Liver (tissue), 9 donors: ENCODE results near the gene CARD19. TPM values are rescaled to one million over a fixed set of nuclear protein-coding genes. Genes with fewer than 3 reads are reported as not detected.

Experiments
- DNase-seq: peaks from one replicate; pipeline ENCODE4 v3.0.0-alpha.2; 2017; ENCODE audit warnings: low spot score
- H3K27ac ChIP-seq, 2 donors: one replicate each; pipeline ENCODE4 v1.7.0; 2013; ENCODE audit warnings: inconsistent platforms in 2 of 2, low read length in 2 of 2, control low read depth in 1 of 2, low read depth in 1 of 2, mild to moderate bottlenecking in 1 of 2
- H3K27me3 ChIP-seq, 4 donors: one replicate each; pipeline versions ENCODE4 v1.6.1 to v1.7.0; 2013; ENCODE audit warnings: low read length in 3 of 4, inconsistent platforms in 1 of 4, mild to moderate bottlenecking in 1 of 4, moderate library complexity in 1 of 4; ENCODE audit not compliant: control insufficient read depth in 4 of 4, insufficient read depth in 4 of 4
- H3K36me3 ChIP-seq, 4 donors: one replicate each; pipeline versions ENCODE4 v1.6.1 to v1.7.0; 2013; ENCODE audit warnings: low read length in 3 of 4, mild to moderate bottlenecking in 3 of 4, low read depth in 1 of 4, moderate library complexity in 1 of 4; ENCODE audit not compliant: control insufficient read depth in 4 of 4, insufficient read depth in 3 of 4
- H3K4me1 ChIP-seq, 4 donors: one replicate each; pipeline versions ENCODE4 v1.6.1 to v1.7.0; 2013; ENCODE audit warnings: low read length in 3 of 4, mild to moderate bottlenecking in 3 of 4, moderate library complexity in 1 of 4; ENCODE audit not compliant: control insufficient read depth in 4 of 4, insufficient read depth in 4 of 4
- H3K4me3 ChIP-seq, 3 donors: one replicate each; pipeline versions ENCODE4 v1.6.1 to v1.7.0; 2013; ENCODE audit warnings: low read length in 3 of 3, control low read depth in 1 of 3, low read depth in 1 of 3, mild to moderate bottlenecking in 1 of 3
- H3K9ac ChIP-seq, 2 donors: one replicate each; pipeline ENCODE4 v1.7.0; 2013; ENCODE audit warnings: low read length in 2 of 2, mild to moderate bottlenecking in 2 of 2, moderate library complexity in 2 of 2, control low read depth in 1 of 2, low read depth in 1 of 2
- H3K9me3 ChIP-seq, 4 donors: one replicate each; pipeline versions ENCODE4 v1.6.1 to v1.7.0; 2013; ENCODE audit warnings: low read length in 3 of 4; ENCODE audit not compliant: control insufficient read depth in 4 of 4
- ATF3 ChIP-seq: IDR thresholded peaks from 2 replicates; pipeline ENCODE4 v1.6.1; 2016; ENCODE audit warnings: antibody characterized with exemption
- CTCF ChIP-seq: fragments of 150-350 bp; IDR thresholded peaks from 2 replicates; pipeline ENCODE4 v1.5.1; 2017; ENCODE audit warnings: improper control_type of control experiment, low read depth, low read length; ENCODE audit not compliant: missing input control
- EGR1 ChIP-seq, 2 donors: IDR thresholded peaks; 2 replicates each; pipeline ENCODE4 v1.6.1; 2016 to 2018; ENCODE audit warnings: antibody characterized with exemption in 2 of 2, low read depth in 2 of 2
- FOXA1 ChIP-seq: IDR thresholded peaks from 2 replicates; pipeline ENCODE4 v1.6.1; 2016; ENCODE audit warnings: antibody characterized with exemption
- FOXA2 ChIP-seq: IDR thresholded peaks from 2 replicates; pipeline ENCODE4 v1.6.1; 2016; ENCODE audit warnings: antibody characterized with exemption
- GABPA ChIP-seq, 2 donors: IDR thresholded peaks in 1 of 2; conservative IDR thresholded peaks in 1 of 2; 2 replicates each; pipeline ENCODE4 v1.6.1; 2016; ENCODE audit warnings: antibody characterized with exemption in 2 of 2, mild to moderate bottlenecking in 1 of 2, moderate library complexity in 1 of 2
- HNF4A ChIP-seq, 2 donors: conservative IDR thresholded peaks; 2 replicates each; pipeline ENCODE4 v1.6.1; 2016; ENCODE audit warnings: antibody characterized with exemption in 2 of 2, mild to moderate bottlenecking in 2 of 2
- JUND ChIP-seq, 2 donors: IDR thresholded peaks; 2 replicates each; pipeline ENCODE4 v1.6.1; 2016; ENCODE audit warnings: antibody characterized with exemption in 2 of 2
- MAX ChIP-seq: IDR thresholded peaks from 2 replicates; pipeline ENCODE4 v1.6.1; 2016; ENCODE audit warnings: antibody characterized with exemption
- RAD21 ChIP-seq, 2 donors: IDR thresholded peaks; 2 replicates each; pipeline ENCODE4 v1.6.1; 2016; ENCODE audit warnings: antibody characterized with exemption in 2 of 2, mild to moderate bottlenecking in 2 of 2
- REST ChIP-seq: IDR thresholded peaks from 2 replicates; pipeline ENCODE4 v1.6.1; 2016; ENCODE audit warnings: antibody characterized with exemption, mild to moderate bottlenecking
- TAF1 ChIP-seq: conservative IDR thresholded peaks from 2 replicates; pipeline ENCODE4 v1.6.1; 2016; ENCODE audit warnings: antibody characterized with exemption, mild to moderate bottlenecking
- ZBTB33 ChIP-seq: IDR thresholded peaks from 2 replicates; pipeline ENCODE4 v1.6.1; 2016; ENCODE audit warnings: antibody characterized with exemption
- WGBS: extraction: QIAGEN DNeasy Blood & Tissue Kit; methylation state at CpG from one replicate; pipeline ENCODE4 v1.1.7; 2013; 5-methylcytosine and 5-hydroxymethylcytosine counted together
- polyA plus RNA-seq, 2 donors: library from polyadenylated mRNA; stranded (reverse) in 1 of 2; unstranded in 1 of 2; fragments of 200-250 nt in 1 of 2; fragments of >200 nt in 1 of 2; fragmentation: Nextera tagmentation in 1 of 2; extraction: Ambion mirVana in 1 of 2; gene quantifications; one replicate each; pipeline versions ENCODE4 v1.2.1 to v1.2.3, GENCODE V29; 2013 to 2015
- total RNA-seq, 2 donors: library from RNA; depleted of rRNA; stranded (reverse); fragments of >200 nt; gene quantifications; one replicate each; pipeline ENCODE4 v1.2.3, GENCODE V29; 2014
- donor health status: healthy.
- donor health status: healthy.
- donor health status: healthy.
- donor health status: healthy.
- donor health status: healthy.

Gene CARD19
- total and polyA plus RNA-seq, 4 donors: 13.0 to 18.2 (median 16.3) TPM

GRCh38 chr9:93117924-93118862 lies 22.2 kb downstream of the CARD19 start:
- no peaks in the 10 kb centered on the region for H3K27me3 ChIP-seq
- 95% methylated on average over 12 of the region's 12 CpGs for WGBS
- H3K9ac ChIP-seq: no peak overlapping the region
- no peak overlapping the region for H3K27ac ChIP-seq
- no peak for DNase-seq
- H3K4me1 ChIP-seq: peaks cover 0 to 23% (median 16%) of the 10 kb centered on the region in 4 donors
- no peak for TF ChIP-seq FOXA1
- H3K36me3 ChIP-seq: peaks cover 0 to 7% (median under 1%) of the 10 kb centered on the region in 4 donors
- no peaks in the 10 kb centered on the region for H3K9me3 ChIP-seq
- H3K4me3 ChIP-seq: no peak overlapping the region

GRCh38 chr9:93118863-93119702 lies 23.1 kb downstream of the CARD19 start:
- H3K27ac ChIP-seq: peak overlapping the region; percentile 83 to 84
- peaks cover 0 to 23% (median 16%) of the 10 kb centered on the region in 4 donors for H3K4me1 ChIP-seq
- H3K36me3 ChIP-seq: peaks cover 0 to 12% (median 8%) of the 10 kb centered on the region in 4 donors
- no peak for TF ChIP-seq CTCF
- TF ChIP-seq HNF4A (conservative IDR thresholded peaks at IDR 0.05): peak in 1 of 2 donors; percentile 17
- no peak for TF ChIP-seq GABPA (IDR thresholded peaks at IDR 0.05 in 1 of 2, conservative IDR thresholded peaks at IDR 0.05 in 1 of 2)
- no peaks in the 10 kb centered on the region for H3K27me3 ChIP-seq
- 83% methylated on average over 12 of the region's 12 CpGs for WGBS
- H3K9me3 ChIP-seq: no peaks in the 10 kb centered on the region
- no peak for DNase-seq
- no peak overlapping the region for H3K4me3 ChIP-seq
- H3K9ac ChIP-seq: no peak overlapping the region

GRCh38 chr9:93119703-93119952 lies 23.6 kb downstream of the CARD19 start:
- Histone ChIP-seq H3K36me3 (peaks cover 0 to 15% (median 9%) of the 10 kb centered on the region in 4 donors), H3K4me1 (peaks cover 0 to 23% (median 16%) of the 10 kb centered on the region in 4 donors), H3K4me3 (no peak overlapping the region), H3K9ac (no peak overlapping the region), H3K27ac (peak overlapping the region; percentile 83 to 84), H3K9me3 (no peaks in the 10 kb centered on the region), H3K27me3 (no peaks in the 10 kb centered on the region)
- WGBS: 73% methylated on average over 5 of the region's 5 CpGs
- DNase-seq: no peak
- no peak for TF ChIP-seq EGR1 (IDR thresholded peaks at IDR 0.05; ENCODE audit: low read depth in 2 of 2)
- no peak for TF ChIP-seq REST
- no peak for TF ChIP-seq ATF3
- TF ChIP-seq GABPA (IDR thresholded peaks at IDR 0.05 in 1 of 2, conservative IDR thresholded peaks at IDR 0.05 in 1 of 2): no peak
- TF ChIP-seq ZBTB33: no peak
- no peak for TF ChIP-seq TAF1
- no peak for TF ChIP-seq RAD21 (IDR thresholded peaks at IDR 0.05)
- no peak for TF ChIP-seq MAX
- no peak for TF ChIP-seq JUND (IDR thresholded peaks at IDR 0.05)
- TF ChIP-seq CTCF: no peak
- no peak for TF ChIP-seq FOXA2
- no peak for TF ChIP-seq FOXA1
